GM23248 (cell line): ENCODE results near the gene METTL5. TPM values are rescaled to one million over a fixed set of nuclear protein-coding genes. Genes with fewer than 3 reads are reported as not detected.
"Not testable (repeated sequence)": the region's sequence is repeated elsewhere in the genome, so short reads cannot be mapped to it uniquely, and the experiment has no call there.

Source experiments
- DNase-seq: peaks from one replicate; pipeline ENCODE4 v3.0.0-alpha.2; 2015
- H2AFZ ChIP-seq: fragments of 200-600 bp; sonication (generic); 2 replicates; pipeline ENCODE4 v1.6.1; 2016; ENCODE audit warnings: antibody characterized with exemption
- H3F3A ChIP-seq: fragments of 200-600 bp; sonication (generic); 2 replicates; pipeline ENCODE4 v1.6.1; 2016; ENCODE audit warnings: mild to moderate bottlenecking, antibody characterized with exemption, mixed run types; ENCODE audit not compliant: insufficient read depth
- H3K27ac ChIP-seq: fragments of 200-600 bp; sonication (generic); 2 replicates; pipeline ENCODE4 v1.5.1; 2016; ENCODE audit warnings: mild to moderate bottlenecking
- H3K27me3 ChIP-seq: fragments of 200-600 bp; sonication (generic); replicated peaks from 2 replicates; pipeline ENCODE4 v1.6.1; 2016; ENCODE audit warnings: mild to moderate bottlenecking; ENCODE audit not compliant: insufficient read depth
- H3K36me3 ChIP-seq: fragments of 200-600 bp; sonication (generic); 2 replicates; pipeline ENCODE4 v1.6.1; 2016; ENCODE audit warnings: low read depth, mild to moderate bottlenecking
- H3K4me1 ChIP-seq: fragments of 200-600 bp; sonication (generic); 2 replicates; pipeline ENCODE4 v1.6.1; 2016; ENCODE audit warnings: mild to moderate bottlenecking; ENCODE audit not compliant: insufficient read depth
- H3K4me2 ChIP-seq: fragments of 200-600 bp; sonication (generic); one replicate; pipeline ENCODE4 v1.6.1; 2016; ENCODE audit warnings: mild to moderate bottlenecking; ENCODE audit not compliant: unreplicated experiment
- H3K4me3 ChIP-seq: fragments of 200-600 bp; sonication (generic); 2 replicates; pipeline ENCODE4 v1.5.1; 2016; ENCODE audit warnings: mild to moderate bottlenecking
- H3K79me2 ChIP-seq: fragments of 200-600 bp; sonication (generic); 2 replicates; pipeline ENCODE4 v1.6.1; 2016; ENCODE audit warnings: mild to moderate bottlenecking; ENCODE audit not compliant: insufficient read depth
- H3K9ac ChIP-seq: fragments of 200-600 bp; sonication (generic); 2 replicates; pipeline ENCODE4 v1.6.1; 2016; ENCODE audit warnings: mild to moderate bottlenecking
- H3K9me2 ChIP-seq: fragments of 200-600 bp; sonication (generic); 2 replicates; pipeline ENCODE4 v1.6.1; 2016; ENCODE audit warnings: mixed run types, mild to moderate bottlenecking, moderate library complexity; ENCODE audit not compliant: insufficient read depth
- H3K9me3 ChIP-seq: fragments of 200-600 bp; sonication (generic); one replicate; pipeline ENCODE4 v1.6.1; 2017; ENCODE audit warnings: low read depth
- H4K20me1 ChIP-seq: fragments of 200-600 bp; sonication (generic); 2 replicates; pipeline ENCODE4 v1.6.0; 2016; ENCODE audit not compliant: insufficient read depth
- EZH2 ChIP-seq: fragments of 200-600 bp; sonication (generic); IDR thresholded peaks from 2 replicates; pipeline ENCODE4 v1.6.1; 2018; ENCODE audit warnings: antibody characterized with exemption, mild to moderate bottlenecking; ENCODE audit not compliant: insufficient read depth, poor library complexity, severe bottlenecking
- EZH2phosphoT487 ChIP-seq: fragments of 200-600 bp; sonication (generic); IDR thresholded peaks from 2 replicates; pipeline ENCODE4 v1.6.1; 2018; ENCODE audit warnings: antibody characterized with exemption, moderate library complexity, mild to moderate bottlenecking, low read depth; ENCODE audit not compliant: insufficient read depth
- WGBS, 2 experiments: methylation state at CpG; one replicate each; pipeline ENCODE4 v1.1.6; 2015 to 2017; ENCODE audit warnings: low lambda C conversion rate in 2 of 2, low coverage in 1 of 2; ENCODE audit errors: missing lambda C conversion rate in 2 of 2; 5-methylcytosine and 5-hydroxymethylcytosine counted together
- in situ Hi-C: fragments of 300-500 bp; cut with MboI; formaldehyde crosslinking; loops from 2 replicates; pipeline ENCODE4 v1.15.0; 2020
- polyA plus RNA-seq: library from polyadenylated mRNA; unstranded; fragments of >200 nt; fragmentation: Nextera tagmentation; extraction: Ambion mirVana; gene quantifications from 2 replicates; pipeline ENCODE4 v1.2.1, GENCODE V29; 2016
- total RNA-seq: library from RNA; depleted of rRNA; stranded (reverse); fragments of >200 nt; shearing (Covaris generic); gene quantifications from 2 replicates; pipeline ENCODE4 v1.2.3, GENCODE V29; 2014

The METTL5 gene
- total and polyA plus RNA-seq, 2 experiments from 2014 or later, result 29.2 to 83.2 TPM

GRCh38 chr2:169845016-169845415, 20.3 kb upstream of the METTL5 start:
- H3K27me3 ChIP-seq, result no peaks in the 10 kb centered on the region
- H3K9me3 ChIP-seq, result no peaks in the 10 kb centered on the region
- H3K36me3 ChIP-seq, result no peaks in the 10 kb centered on the region
- no peak overlapping the region for H3K4me3 ChIP-seq
- DNase-seq, result peak; percentile 53
- peaks cover 14% of the 10 kb centered on the region; the same call in 1 of the 2 replicates for H4K20me1 ChIP-seq
- H3K27ac ChIP-seq, result no peak overlapping the region
- in situ Hi-C loops, result no loop called here
- no peak overlapping the region for H3K4me2 ChIP-seq
- no peaks in the 10 kb centered on the region for H3F3A ChIP-seq
- H3K4me1 ChIP-seq, result 0 out of 2 replicates have a peak, but pooled peaks cover 3% of the 10 kb centered on the region
- no peak for TF ChIP-seq EZH2phosphoT487
- TF ChIP-seq EZH2, result no peak
- 86 to 98% methylated on average over 2 of the region's 2 CpGs for whole genome bisulfite sequencing, 2 experiments
- H3K9me2 ChIP-seq, result no peaks in the 10 kb centered on the region
- H2AFZ ChIP-seq, result no peak overlapping the region
- peaks cover 97% of the 10 kb centered on the region for H3K79me2 ChIP-seq
- H3K9ac ChIP-seq, result no peak overlapping the region

GRCh38 chr2:169841625-169842024, 16.9 kb upstream of the METTL5 start:
- H4K20me1 ChIP-seq, H3K27me3 ChIP-seq, H3K4me2 ChIP-seq, H3K4me1 ChIP-seq, in situ Hi-C loops, H3K36me3 ChIP-seq, H3K4me3 ChIP-seq, H3K27ac ChIP-seq, DNase-seq, H3K9ac ChIP-seq, H2AFZ ChIP-seq, H3F3A ChIP-seq, H3K9me2 ChIP-seq, H3K9me3 ChIP-seq: not testable (repeated sequence)
- peaks cover 97% of the 10 kb centered on the region for H3K79me2 ChIP-seq
- 96 to 100% methylated on average over 7 to 18 of the region's 24 CpGs for WGBS, 2 experiments

GRCh38 chr2:169840747-169841142, 16.0 kb upstream of the METTL5 start:
- Histone ChIP-seq H2AFZ (no peak overlapping the region), H3K27me3 (no peaks in the 10 kb centered on the region), H3K4me2 (no peak overlapping the region), H3K9me3 (no peaks in the 10 kb centered on the region), H3K36me3 (no peaks in the 10 kb centered on the region), H3K4me3 (no peak overlapping the region), H3K79me2 (peaks cover 96% of the 10 kb centered on the region), H3K9ac (no peak overlapping the region), H3K9me2 (no peaks in the 10 kb centered on the region), H4K20me1 (peaks cover 8% of the 10 kb centered on the region; the same call in 1 of the 2 replicates), H3K4me1 (0 out of 2 replicates have a peak, but pooled peaks cover 3% of the 10 kb centered on the region), H3F3A (no peaks in the 10 kb centered on the region), H3K27ac (no peak overlapping the region)
- no peak for DNase-seq
- TF ChIP-seq EZH2phosphoT487, result no peak
- TF ChIP-seq EZH2, result no peak
- in situ Hi-C loops, result no loop called here
- 86 to 97% methylated on average over 2 of the region's 2 CpGs for WGBS, 2 experiments

GRCh38 chr2:169839954-169840746, 15.4 kb upstream of the METTL5 start:
- Histone ChIP-seq H3K27me3 (no peaks in the 10 kb centered on the region), H3K9me2 (no peaks in the 10 kb centered on the region), H3K9ac (no peak overlapping the region), H3K36me3 (no peaks in the 10 kb centered on the region), H3F3A (no peaks in the 10 kb centered on the region), H3K9me3 (no peaks in the 10 kb centered on the region), H3K79me2 (peaks cover 96% of the 10 kb centered on the region), H3K4me2 (no peak overlapping the region), H2AFZ (no peak overlapping the region), H3K27ac (no peak overlapping the region), H4K20me1 (peaks cover 6% of the 10 kb centered on the region; the same call in 1 of the 2 replicates), H3K4me1 (0 out of 2 replicates have a peak, but pooled peaks cover 3% of the 10 kb centered on the region), H3K4me3 (no peak overlapping the region)
- no peak for DNase-seq
- WGBS, 2 experiments, result 93 to 94% methylated on average over 10 of the region's 10 CpGs
- TF ChIP-seq EZH2 (no peak), EZH2phosphoT487 (no peak)
- in situ Hi-C loops, result no loop called here
